Activated naive CD4-positive, alpha-beta T cell treated with anti-CD3 and anti-CD28 coated beads for 36 hours (primary cell): ENCODE data around the gene SLC13A2. TPM values are rescaled to one million over a fixed set of nuclear protein-coding genes. Genes with fewer than 3 reads are reported as not detected.

Source experiments
- CTCF ChIA-PET: fragments of 350-600 bp; sonication (Branson Sonifier 250); formaldehyde crosslinking; loops from one replicate; lab custom pipeline; 2021; ENCODE audit warnings: antibody characterized with exemption; lab: Charles Lee
- DNase-seq: peaks from one replicate; pipeline ENCODE4 v3.0.0-alpha.2; 2020
- H3K27ac Mint-ChIP-seq: one replicate; pipeline ENCODE4 v1.8.0; 2021; ENCODE audit warnings: mild to moderate bottlenecking, mixed read lengths
- H3K27me3 Mint-ChIP-seq: one replicate; pipeline ENCODE4 v1.8.0; 2021; ENCODE audit warnings: low read depth, mixed read lengths
- H3K36me3 Mint-ChIP-seq: one replicate; pipeline ENCODE4 v1.8.0; 2021; ENCODE audit warnings: low read depth, mixed read lengths
- H3K4me1 Mint-ChIP-seq: one replicate; pipeline ENCODE4 v1.8.0; 2021; ENCODE audit warnings: low read depth, mixed read lengths
- H3K4me3 Mint-ChIP-seq: one replicate; pipeline ENCODE4 v1.8.0; 2021; ENCODE audit warnings: mild to moderate bottlenecking, moderate library complexity, mixed read lengths
- H3K9me3 Mint-ChIP-seq: one replicate; pipeline ENCODE4 v1.8.0; 2021; ENCODE audit warnings: mixed read lengths
- intact Hi-C: fragments of 100-400 bp; cut with micrococcal nuclease; formaldehyde crosslinking; loops from one replicate; pipeline ENCODE4 v1.15.1; 2023
- total RNA-seq, 2 experiments: library from RNA; stranded (reverse); gene quantifications; one replicate each; pipeline ENCODE4 v1.2.3, GENCODE V29; 2021

The SLC13A2 gene
- total RNA-seq, 2 experiments from 2014 or later = not detected

- H3K27ac Mint-ChIP-seq = no peak overlapping the region
Measured at GRCh38 chr17:28499684-28500357, 26.4 kb downstream of the SLC13A2 start.

GRCh38 chr17:28500712-28501379 is 27.4 kb downstream of the SLC13A2 start:
- CTCF ChIA-PET = interaction anchor here (0.5 to 1.2 kb wide), 3 partner anchors 37 to 196 kb away, joined by 3 to 5 read pairs (median 5); no protein-coding TSS in a partner anchor
- intact Hi-C loops = no loop called here
- H3K4me1 Mint-ChIP-seq = no peaks in the 10 kb centered on the region
- H3K9me3 Mint-ChIP-seq = no peaks in the 10 kb centered on the region
- no peak overlapping the region for H3K27ac Mint-ChIP-seq
- H3K27me3 Mint-ChIP-seq = no peaks in the 10 kb centered on the region
- H3K4me3 Mint-ChIP-seq = no peak overlapping the region
- no peaks in the 10 kb centered on the region for H3K36me3 Mint-ChIP-seq
- DNase-seq = no peak

More at GRCh38 chr17:28499684-28500357, 26.4 kb downstream of the SLC13A2 start:
- H3K27me3 Mint-ChIP-seq = no peaks in the 10 kb centered on the region
- H3K4me3 Mint-ChIP-seq = no peak overlapping the region
- H3K9me3 Mint-ChIP-seq = no peaks in the 10 kb centered on the region
- DNase-seq = no peak
- CTCF ChIA-PET = interaction anchor here (1.2 kb wide), 1 partner anchor 41 kb away, joined by 5 read pairs; no protein-coding TSS in a partner anchor
- no peaks in the 10 kb centered on the region for H3K4me1 Mint-ChIP-seq
- H3K36me3 Mint-ChIP-seq = no peaks in the 10 kb centered on the region
- intact Hi-C loops = no loop called here

- Mint-ChIP-seq H3K36me3 (no peaks in the 10 kb centered on the region), H3K4me3 (no peak overlapping the region), H3K4me1 (no peaks in the 10 kb centered on the region), H3K27me3 (no peaks in the 10 kb centered on the region), H3K27ac (no peak overlapping the region), H3K9me3 (no peaks in the 10 kb centered on the region)
- DNase-seq = no peak
- intact Hi-C loops = no loop called here
- CTCF ChIA-PET = interaction anchor here (0.5 to 0.8 kb wide), 3 partner anchors 16 to 197 kb away, joined by 3 to 5 read pairs (median 4); no protein-coding TSS in a partner anchor
Measured at GRCh38 chr17:28501421-28502284, 28.2 kb downstream of the SLC13A2 start.

- CTCF ChIA-PET = interaction anchor here (0.8 to 1.2 kb wide), 5 partner anchors 8 to 109 kb away, joined by 3 to 5 read pairs (median 3); no protein-coding TSS in a partner anchor
- H3K9me3 Mint-ChIP-seq = no peaks in the 10 kb centered on the region
- H3K36me3 Mint-ChIP-seq = no peaks in the 10 kb centered on the region
- no peaks in the 10 kb centered on the region for H3K4me1 Mint-ChIP-seq
- H3K27ac Mint-ChIP-seq = no peak overlapping the region
- H3K27me3 Mint-ChIP-seq = peaks cover 6% of the 10 kb centered on the region
- H3K4me3 Mint-ChIP-seq = no peak overlapping the region
- intact Hi-C loops = no loop called here
- DNase-seq = no peak
Measured at GRCh38 chr17:28503420-28503819, 30.0 kb downstream of the SLC13A2 start.

GRCh38 chr17:28505986-28506665 is 32.7 kb downstream of the SLC13A2 start, which contains the start of gene FOXN1:
FOXN1 (plus strand) TSS chr17:28506348; CDS start chr17:28523970, 17,622 bp downstream.
- Mint-ChIP-seq H3K4me3 (no peak within 1 kb of the TSS), H3K27ac (peak within 1 kb of the TSS; percentile 1), H3K36me3 (no peaks in the 10 kb centered on the region), H3K4me1 (no peaks in the 10 kb centered on the region), H3K27me3 (peaks cover 20% of the 10 kb centered on the region), H3K9me3 (no peaks in the 10 kb centered on the region)
- intact Hi-C loops = no loop called here
- CTCF ChIA-PET = interaction anchor here (1.2 kb wide), 1 partner anchor 19 kb away, joined by 3 read pairs; no protein-coding TSS in a partner anchor
- DNase-seq = no peak

GRCh38 chr17:28506763-28507487 is 33.5 kb downstream of the SLC13A2 start:
- no peak overlapping the region for H3K27ac Mint-ChIP-seq
- H3K9me3 Mint-ChIP-seq = no peaks in the 10 kb centered on the region
- no peak overlapping the region for H3K4me3 Mint-ChIP-seq
- intact Hi-C loops = no loop called here
- no peaks in the 10 kb centered on the region for H3K36me3 Mint-ChIP-seq
- DNase-seq = no peak
- no peaks in the 10 kb centered on the region for H3K4me1 Mint-ChIP-seq
- CTCF ChIA-PET = interaction anchor here (1.2 kb wide), 1 partner anchor 20 kb away, joined by 3 read pairs; no protein-coding TSS in a partner anchor
- peaks cover 20% of the 10 kb centered on the region for H3K27me3 Mint-ChIP-seq

- intact Hi-C loops = no loop called here
- Mint-ChIP-seq H3K9me3 (no peaks in the 10 kb centered on the region), H3K4me1 (no peaks in the 10 kb centered on the region), H3K27me3 (peaks cover 20% of the 10 kb centered on the region), H3K4me3 (no peak overlapping the region), H3K36me3 (no peaks in the 10 kb centered on the region), H3K27ac (no peak overlapping the region)
- CTCF ChIA-PET = no interaction called here
- DNase-seq = no peak
Measured at GRCh38 chr17:28507567-28508203, 34.2 kb downstream of the SLC13A2 start.

- CTCF ChIA-PET = no interaction called here
- H3K27ac Mint-ChIP-seq = no peak overlapping the region
Measured at GRCh38 chr17:28508211-28508724, 34.8 kb downstream of the SLC13A2 start.

GRCh38 chr17:28509789-28510188 is 36.3 kb downstream of the SLC13A2 start:
- no peak overlapping the region for H3K4me3 Mint-ChIP-seq
- DNase-seq = no peak
- intact Hi-C loops = no loop called here
- CTCF ChIA-PET = no interaction called here
- H3K36me3 Mint-ChIP-seq = no peaks in the 10 kb centered on the region
- H3K27ac Mint-ChIP-seq = no peak overlapping the region
- peaks cover 20% of the 10 kb centered on the region for H3K27me3 Mint-ChIP-seq
- no peaks in the 10 kb centered on the region for H3K4me1 Mint-ChIP-seq
- no peaks in the 10 kb centered on the region for H3K9me3 Mint-ChIP-seq

More at GRCh38 chr17:28508211-28508724, 34.8 kb downstream of the SLC13A2 start:
- H3K4me3 Mint-ChIP-seq = no peak overlapping the region
- DNase-seq = no peak
- H3K36me3 Mint-ChIP-seq = no peaks in the 10 kb centered on the region
- H3K27me3 Mint-ChIP-seq = peaks cover 20% of the 10 kb centered on the region
- H3K4me1 Mint-ChIP-seq = no peaks in the 10 kb centered on the region
- no peaks in the 10 kb centered on the region for H3K9me3 Mint-ChIP-seq
- intact Hi-C loops = no loop called here

GRCh38 chr17:28511858-28512461 is 38.5 kb downstream of the SLC13A2 start:
- DNase-seq = no peak
- Mint-ChIP-seq H3K4me1 (no peaks in the 10 kb centered on the region), H3K4me3 (no peak overlapping the region), H3K36me3 (no peaks in the 10 kb centered on the region), H3K9me3 (no peaks in the 10 kb centered on the region), H3K27ac (no peak overlapping the region), H3K27me3 (peaks cover 20% of the 10 kb centered on the region)
- CTCF ChIA-PET = no interaction called here
- intact Hi-C loops = no loop called here
